Measurements from ENCODE around the gene ACOX1. TPM values are rescaled to one million over a fixed set of nuclear protein-coding genes. Genes with fewer than 3 reads are reported as not detected.
A peak's percentile ranks its signal among the peaks of the same experiment; 100 is the strongest.

The ACOX1 gene
- total and polyA plus RNA-seq, 2 of the 13 experiments (the other 11 are each of a cell fraction or from before 2014, with no cell fraction given) = 86.4 to 120 TPM

DNA sequence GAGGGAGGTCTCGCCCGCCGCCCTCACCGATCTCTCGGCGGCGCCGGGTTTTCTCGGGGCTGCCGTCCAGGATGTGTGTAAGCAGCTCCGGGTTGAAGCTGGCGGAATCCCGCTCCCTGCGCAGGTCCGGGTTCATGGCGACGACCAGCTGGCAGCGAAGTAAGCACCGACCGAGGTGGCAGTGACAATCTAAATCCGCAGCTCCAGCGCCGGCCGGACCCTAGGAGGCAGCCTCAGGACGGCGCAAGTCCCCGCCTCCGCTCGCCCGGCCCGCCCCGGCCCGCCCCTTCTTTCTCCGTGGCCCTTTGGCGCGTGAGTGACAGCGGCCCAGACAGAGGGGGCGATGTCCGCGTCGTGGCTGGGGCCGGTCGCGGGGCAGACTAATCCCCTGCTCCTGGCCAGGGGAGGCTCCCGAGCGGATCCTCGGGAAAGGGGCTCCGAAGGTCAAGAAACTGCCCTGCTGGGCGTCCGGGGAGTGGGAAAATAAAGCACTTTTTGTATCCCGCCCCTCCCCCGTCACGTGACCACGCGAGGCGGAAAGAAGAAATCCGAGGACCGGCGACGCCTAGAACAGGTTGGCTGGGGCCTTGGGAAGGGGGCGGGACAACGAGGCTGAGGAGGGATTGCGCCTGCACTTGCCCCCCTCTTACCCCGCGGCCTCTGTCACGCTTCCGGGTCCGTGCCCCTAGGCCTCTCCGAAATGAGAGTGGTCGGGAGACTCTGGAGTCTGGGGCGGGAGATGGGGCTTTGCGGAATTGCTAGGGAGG, at the start of gene ACOX1, which contains the start of gene TEN1 (continued):
- TF ChIP-seq ZNF276 (CRISPR knock-in tag; IDR thresholded peaks at IDR 0.05; ENCODE audit: low read depth) = no peak; the same call in 1 of the 2 replicates
- TF ChIP-seq ISX (CRISPR knock-in tag; conservative IDR thresholded peaks at IDR 0.05) = no peak
- TF ChIP-seq ZNF839 (CRISPR knock-in tag; IDR thresholded peaks at IDR 0.05; ENCODE audit: borderline replicate concordance) = peak; percentile 79
- TF ChIP-seq NPAS2 (CRISPR knock-in tag; IDR thresholded peaks at IDR 0.05; ENCODE audit: borderline replicate concordance) = no peak
- peak; percentile 50; the same call in 1 of the 2 replicates for TF ChIP-seq SOX5 (CRISPR knock-in tag; IDR thresholded peaks at IDR 0.05; ENCODE audit: borderline replicate concordance)
- TF ChIP-seq MTA1 (CRISPR knock-in tag; IDR thresholded peaks at IDR 0.05; ENCODE audit: borderline replicate concordance) = peak; percentile 94
- TF ChIP-seq ZNF34 (CRISPR knock-in tag; IDR thresholded peaks at IDR 0.05; ENCODE audit: borderline replicate concordance) = peak; percentile 89
- TF ChIP-seq WIZ (CRISPR knock-in tag; IDR thresholded peaks at IDR 0.05) = 0 out of 2 replicates have a peak, but pooled peaks have one; percentile 28
- TF ChIP-seq DRAP1 (CRISPR knock-in tag; IDR thresholded peaks at IDR 0.05) = peak; percentile 91
- TF ChIP-seq, protein P1, sequence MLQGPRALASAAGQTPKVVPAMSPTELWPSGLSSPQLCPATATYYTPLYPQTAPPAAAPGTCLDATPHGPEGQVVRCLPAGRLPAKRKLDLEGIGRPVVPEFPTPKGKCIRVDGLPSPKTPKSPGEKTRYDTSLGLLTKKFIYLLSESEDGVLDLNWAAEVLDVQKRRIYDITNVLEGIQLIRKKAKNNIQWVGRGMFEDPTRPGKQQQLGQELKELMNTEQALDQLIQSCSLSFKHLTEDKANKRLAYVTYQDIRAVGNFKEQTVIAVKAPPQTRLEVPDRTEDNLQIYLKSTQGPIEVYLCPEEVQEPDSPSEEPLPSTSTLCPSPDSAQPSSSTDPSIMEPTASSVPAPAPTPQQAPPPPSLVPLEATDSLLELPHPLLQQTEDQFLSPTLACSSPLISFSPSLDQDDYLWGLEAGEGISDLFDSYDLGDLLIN (CRISPR knock-in tag; IDR thresholded peaks at IDR 0.05; ENCODE audit: borderline replicate concordance) = peak; percentile 88; the same call in 1 of the 2 replicates
- TF ChIP-seq, protein P2, sequence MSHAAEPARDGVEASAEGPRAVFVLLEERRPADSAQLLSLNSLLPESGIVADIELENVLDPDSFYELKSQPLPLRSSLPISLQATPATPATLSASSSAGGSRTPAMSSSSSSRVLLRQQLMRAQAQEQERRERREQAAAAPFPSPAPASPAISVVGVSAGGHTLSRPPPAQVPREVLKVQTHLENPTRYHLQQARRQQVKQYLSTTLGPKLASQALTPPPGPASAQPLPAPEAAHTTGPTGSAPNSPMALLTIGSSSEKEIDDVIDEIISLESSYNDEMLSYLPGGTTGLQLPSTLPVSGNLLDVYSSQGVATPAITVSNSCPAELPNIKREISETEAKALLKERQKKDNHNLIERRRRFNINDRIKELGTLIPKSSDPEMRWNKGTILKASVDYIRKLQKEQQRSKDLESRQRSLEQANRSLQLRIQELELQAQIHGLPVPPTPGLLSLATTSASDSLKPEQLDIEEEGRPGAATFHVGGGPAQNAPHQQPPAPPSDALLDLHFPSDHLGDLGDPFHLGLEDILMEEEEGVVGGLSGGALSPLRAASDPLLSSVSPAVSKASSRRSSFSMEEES (CRISPR knock-in tag; IDR thresholded peaks at IDR 0.05) = peak; percentile 86
- no peak for TF ChIP-seq FOXA1 (IDR thresholded peaks at IDR 0.05)
- TF ChIP-seq FOXA1 (CRISPR knock-in tag; IDR thresholded peaks at IDR 0.05) = no peak; the same call in 1 of the 2 replicates
- TF ChIP-seq MEF2D (CRISPR knock-in tag; IDR thresholded peaks at IDR 0.05) = peak; percentile 96
- peak; percentile 79; the same call in 1 of the 2 replicates for TF ChIP-seq ZNF724P (CRISPR knock-in tag; IDR thresholded peaks at IDR 0.05; ENCODE audit: borderline replicate concordance)
- peak; percentile 94; the same call in 1 of the 2 replicates for TF ChIP-seq ZNF441 (CRISPR knock-in tag; IDR thresholded peaks at IDR 0.05; ENCODE audit: borderline replicate concordance)
- TF ChIP-seq POLR2AphosphoS5 (IDR thresholded peaks at IDR 0.05; ENCODE audit: low read depth, low read length) = peak; percentile 98
- TF ChIP-seq RCOR2 (CRISPR knock-in tag; IDR thresholded peaks at IDR 0.05) = no peak
- TF ChIP-seq HHEX (CRISPR knock-in tag; IDR thresholded peaks at IDR 0.05) = no peak
- TF ChIP-seq ZNF557 (CRISPR knock-in tag; IDR thresholded peaks at IDR 0.05) = no peak; the same call in none of the 2 replicates
- peak; percentile 27; the same call in 1 of the 2 replicates for TF ChIP-seq ZNF800 (CRISPR knock-in tag; IDR thresholded peaks at IDR 0.05)
- peak; percentile 67; the same call in 1 of the 2 replicates for TF ChIP-seq ZNF484 (CRISPR knock-in tag; IDR thresholded peaks at IDR 0.05; ENCODE audit: borderline replicate concordance, low read depth)
- TF ChIP-seq ZNF614 (CRISPR knock-in tag; IDR thresholded peaks at IDR 0.05; ENCODE audit: borderline replicate concordance) = peak; percentile 92
